H1 (cell line): ENCODE data around the gene EN2. TPM values are rescaled to one million over a fixed set of nuclear protein-coding genes. Genes with fewer than 3 reads are reported as not detected.

Experiments used
- ASH2L ChIP-seq: fragments of 200-600, 300-600 bp; sonication (generic); IDR thresholded peaks from one replicate; pipeline ENCODE4 v1.7.1; 2017; ENCODE audit warnings: low read length
- BACH1 ChIP-seq: IDR thresholded peaks from 2 replicates; pipeline ENCODE4 v1.6.1; 2012; ENCODE audit warnings: low read length, improper control_type of control experiment
- CEBPB ChIP-seq: IDR thresholded peaks from 2 replicates; pipeline ENCODE4 v1.6.1; 2012; ENCODE audit warnings: low read depth, low read length
- EZH2 ChIP-seq: fragments of 200-600 bp; sonication (generic); IDR thresholded peaks from 2 replicates; pipeline ENCODE4 v1.7.1; 2012; ENCODE audit warnings: low read depth, mild to moderate bottlenecking, moderate library complexity, low read length, inconsistent platforms; ENCODE audit not compliant: severe bottlenecking
- FOSL1 ChIP-seq: IDR thresholded peaks from 2 replicates; pipeline ENCODE4 v1.6.1; 2011; ENCODE audit warnings: mild to moderate bottlenecking, low read depth, low read length, moderate library complexity; ENCODE audit not compliant: insufficient read depth
- GABPA ChIP-seq: IDR thresholded peaks from 2 replicates; pipeline ENCODE4 v1.6.1; 2011; ENCODE audit warnings: mild to moderate bottlenecking, low read length, moderate library complexity, borderline replicate concordance; ENCODE audit not compliant: insufficient read depth
- GTF2F1 ChIP-seq: IDR thresholded peaks from 2 replicates; pipeline ENCODE4 v1.6.1; 2012; ENCODE audit warnings: low read depth, low read length, improper control_type of control experiment, borderline replicate concordance
- JUND ChIP-seq: IDR thresholded peaks from 2 replicates; pipeline ENCODE4 v1.6.1; 2011; ENCODE audit warnings: mild to moderate bottlenecking, improper control_type of control experiment, low read length
- KDM5A ChIP-seq: fragments of 200-600 bp; IDR thresholded peaks from 2 replicates; pipeline ENCODE4 v1.7.1; 2012; ENCODE audit warnings: mild to moderate bottlenecking, low read length, inconsistent platforms, mixed read lengths
- PHF8 ChIP-seq: fragments of 200-600 bp; sonication (generic); conservative IDR thresholded peaks from 2 replicates; pipeline ENCODE4 v1.7.1; 2012; ENCODE audit warnings: low read depth, mild to moderate bottlenecking, inconsistent platforms, low read length, moderate library complexity
- POLR2A ChIP-seq, 2 experiments: IDR thresholded peaks; 1 replicate in 1 of 2; 2 replicates in 1 of 2; pipeline ENCODE4 v1.6.1; 2011; ENCODE audit warnings: low read depth in 2 of 2, low read length in 2 of 2, mild to moderate bottlenecking in 2 of 2; ENCODE audit errors: control extremely low read depth in 1 of 2
- POLR2AphosphoS5 ChIP-seq: IDR thresholded peaks from 2 replicates; pipeline ENCODE4 v1.6.1; 2011; ENCODE audit warnings: low read depth, low read length
- RAD21 ChIP-seq, 2 experiments: IDR thresholded peaks in 1 of 2; conservative IDR thresholded peaks in 1 of 2; 2 replicates each; pipeline ENCODE4 v1.6.1; 2011; ENCODE audit warnings: low read depth in 2 of 2, low read length in 2 of 2, improper control_type of control experiment in 1 of 2, inconsistent platforms in 1 of 2, mild to moderate bottlenecking in 1 of 2, moderate library complexity in 1 of 2
- RNF2 ChIP-seq: fragments of 200-900, 300-1000 bp; sonication (generic); IDR thresholded peaks from 2 replicates; pipeline ENCODE4 v1.7.1; 2016; ENCODE audit warnings: borderline replicate concordance, low read depth, mild to moderate bottlenecking, antibody characterized with exemption, low read length; ENCODE audit not compliant: poor library complexity, severe bottlenecking; ENCODE audit errors: missing control alignments
- SAP30 ChIP-seq: fragments of 300-600 bp; sonication (generic); IDR thresholded peaks from 2 replicates; pipeline ENCODE4 v1.7.1; 2012; ENCODE audit warnings: low read length, moderate library complexity, mild to moderate bottlenecking, inconsistent platforms; ENCODE audit not compliant: insufficient read depth, insufficient replicate concordance
- SIRT6 ChIP-seq: IDR thresholded peaks from one replicate; pipeline ENCODE4 v1.7.1; 2012; ENCODE audit warnings: low read length, inconsistent platforms
- SP1 ChIP-seq: IDR thresholded peaks from 2 replicates; pipeline ENCODE4 v1.6.1; 2011; ENCODE audit warnings: low read depth, low read length
- TAF7 ChIP-seq: optimal IDR thresholded peaks from 2 replicates; pipeline ENCODE3; 2011; ENCODE audit warnings: low read depth, mild to moderate bottlenecking, inconsistent platforms, low read length, moderate library complexity, borderline replicate concordance
- TCF12 ChIP-seq: IDR thresholded peaks from 2 replicates; pipeline ENCODE4 v1.6.1; 2011; ENCODE audit warnings: low read depth, mild to moderate bottlenecking, low read length
- polyA plus RNA-seq, 7 experiments: library from polyadenylated mRNA; depleted of rRNA in 3 of 7; stranded (reverse) in 5 of 7; unstranded in 2 of 7; fragments of >200 nt in 5 of 7; fragments of 200-250 nt in 2 of 7; gene quantifications; 1 replicate in 5 of 7; 2 replicates in 1 of 7; 4 replicates in 1 of 7; pipeline versions ENCODE4 v1.2.1 to v1.2.3, GENCODE V29; 2011 to 2013; ENCODE audit warnings: missing spikeins in 2 of 7, mixed read lengths in 2 of 7
- total RNA-seq: library from RNA; stranded (reverse); fragmentation: NEBNext Ultra II Directional; extraction: Animal tissue kit (Norgen Biotek cat#: 25700); gene quantifications from 2 replicates; pipeline ENCODE4 v1.2.1, GENCODE V29; 2021

EN2 gene
- total and polyA plus RNA-seq, 2 of the 8 experiments (the other 6 are each of a cell fraction or from before 2014, with no cell fraction given), result not detected

GRCh38 chr7:155456738-155457543, 988 bp upstream of the EN2 start (continued):
- TF ChIP-seq PHF8, result no peak
- no peak for TF ChIP-seq TAF7
- no peak for TF ChIP-seq ASH2L
- TF ChIP-seq RNF2, result peak; percentile 99
- TF ChIP-seq JUND, result no peak
- no peak for TF ChIP-seq KDM5A
- no peak for TF ChIP-seq GTF2F1
- no peak for TF ChIP-seq TCF12
- peak; percentile 99 for TF ChIP-seq EZH2
- TF ChIP-seq CEBPB, result no peak
- no peak for TF ChIP-seq POLR2A (IDR thresholded peaks at IDR 0.05; ENCODE audit: control extremely low read depth in 1 of 2, low read depth in 2 of 2, low read length in 2 of 2)
- no peak for TF ChIP-seq BACH1
- TF ChIP-seq RAD21 (IDR thresholded peaks at IDR 0.05 in 1 of 2, conservative IDR thresholded peaks at IDR 0.05 in 1 of 2; ENCODE audit: low read depth in 2 of 2, low read length in 2 of 2), result no peak
- TF ChIP-seq SP1, result 0 out of 2 replicates have a peak, but pooled peaks have one; percentile 33
- TF ChIP-seq SIRT6, result no peak
- TF ChIP-seq GABPA, result no peak
- TF ChIP-seq FOSL1, result no peak
- TF ChIP-seq POLR2AphosphoS5, result no peak
- no peak for TF ChIP-seq SAP30
